T-helper 1 cell treated with Interleukin-12 subunit alpha and Interleukin-12 subunit beta and Interleukin-4 antibody, amounts not matched to agents 30 ng/mL and 1 ng/mL, for 36 hours (primary cell): ENCODE data around the gene BCL7C. TPM values are rescaled to one million over a fixed set of nuclear protein-coding genes. Genes with fewer than 3 reads are reported as not detected.
"Not testable (repeated sequence)": the region's sequence is repeated elsewhere in the genome, so short reads cannot be mapped to it uniquely, and the experiment has no call there.

ENCODE experiments used
- intact Hi-C: fragments of 100-400 bp; cut with micrococcal nuclease; formaldehyde crosslinking; loops from one replicate; pipeline ENCODE4 v1.15.1; 2024
- total RNA-seq: library from RNA; stranded (reverse); gene quantifications from 2 replicates; pipeline ENCODE4 v1.2.3, GENCODE V29; 2022

BCL7C gene
- total RNA-seq, 1 donor from 2014 or later, result 26.7 TPM

- intact Hi-C loops, result no loop called here
These were observed 19.5 kb downstream of the BCL7C start for GRCh38 chr16:30874244-30874820.

GRCh38 chr16:30870904-30871303, 23.0 kb downstream of the BCL7C start:
- intact Hi-C loops, result no loop called here

- intact Hi-C loops, result no loop called here
These were observed 26.1 kb downstream of the BCL7C start for GRCh38 chr16:30867747-30868146.

GRCh38 chr16:30866031-30866430, 27.8 kb downstream of the BCL7C start:
- intact Hi-C loops, result no loop called here

- intact Hi-C loops, result not testable (repeated sequence)
These were observed 30.7 kb downstream of the BCL7C start for GRCh38 chr16:30863178-30863577.

GRCh38 chr16:30860729-30861128, 33.1 kb downstream of the BCL7C start:
- intact Hi-C loops, result not testable (repeated sequence)

- intact Hi-C loops, result no loop called here
These were observed 35.0 kb downstream of the BCL7C start for GRCh38 chr16:30858829-30859423.

- intact Hi-C loops, result no loop called here
These were observed 35.8 kb downstream of the BCL7C start for GRCh38 chr16:30858111-30858495.

GRCh38 chr16:30853758-30854157, 40.1 kb downstream of the BCL7C start:
- intact Hi-C loops, result no loop called here

- intact Hi-C loops, result no loop called here
These were observed 43.6 kb downstream of the BCL7C start for GRCh38 chr16:30850246-30850645.

GRCh38 chr16:30846649-30847402, 47.1 kb downstream of the BCL7C start:
- intact Hi-C loops, result no loop called here

- intact Hi-C loops, result loop anchor here (1.0 kb wide), 7 partner anchors 30 to 97 kb away; partner anchors contain the start of gene PHKG2
These were observed 49.0 kb downstream of the BCL7C start for GRCh38 chr16:30844671-30845449.

- intact Hi-C loops, result loop anchor here (1.0 kb wide), 7 partner anchors 30 to 98 kb away; partner anchors contain the start of gene PHKG2
These were observed 49.6 kb downstream of the BCL7C start for GRCh38 chr16:30844346-30844670.

GRCh38 chr16:30843501-30843900, 50.4 kb downstream of the BCL7C start:
- intact Hi-C loops, result no loop called here

GRCh38 chr16:30842971-30843370, 50.9 kb downstream of the BCL7C start:
- intact Hi-C loops, result no loop called here

GRCh38 chr16:30841332-30841731, 52.5 kb downstream of the BCL7C start:
- intact Hi-C loops, result no loop called here

GRCh38 chr16:30840611-30841010, 53.3 kb downstream of the BCL7C start:
- intact Hi-C loops, result no loop called here

- intact Hi-C loops, result no loop called here
These were observed 54.2 kb downstream of the BCL7C start for GRCh38 chr16:30839523-30840227.

GRCh38 chr16:30838876-30839471, 54.9 kb downstream of the BCL7C start:
- intact Hi-C loops, result no loop called here

GRCh38 chr16:30837904-30838303, 56.0 kb downstream of the BCL7C start:
- intact Hi-C loops, result no loop called here
